HG03378 (cell line): Measurements from ENCODE around the gene GSN.
A peak's percentile ranks its signal among the peaks of the same experiment; 100 is the strongest.

ENCODE experiments used
- ATAC-seq: cut with Tn5 transposase; IDR thresholded peaks from one replicate; pipeline ENCODE4 v1.9.1; 2021; ENCODE audit warnings: mild to moderate bottlenecking, moderate library complexity; ENCODE audit not compliant: unreplicated experiment

Gene GSN

GRCh38 chr9:121348221-121348620, 80.3 kb downstream of the GSN start:
- ATAC-seq, result no peak

DNA sequence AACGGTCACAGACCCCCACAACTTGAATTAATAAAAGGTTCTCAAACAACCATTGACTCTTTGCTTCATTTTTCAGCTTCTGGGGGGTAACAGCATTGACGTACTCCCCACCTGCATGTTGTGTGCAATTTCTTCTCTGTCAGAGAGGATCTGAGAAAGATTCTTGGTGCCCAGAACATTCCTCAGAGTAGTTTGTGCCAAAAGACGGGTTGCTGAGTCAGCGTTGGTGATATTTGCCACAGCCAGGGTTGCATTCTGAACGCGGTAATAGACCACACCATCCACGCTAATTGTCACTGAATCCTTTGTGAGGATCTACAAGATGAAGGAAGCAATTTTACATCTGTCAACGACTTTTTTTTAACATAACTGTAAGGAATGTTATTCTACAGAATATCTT, 81.0 kb downstream of the GSN start:
- no peak for ATAC-seq

DNA sequence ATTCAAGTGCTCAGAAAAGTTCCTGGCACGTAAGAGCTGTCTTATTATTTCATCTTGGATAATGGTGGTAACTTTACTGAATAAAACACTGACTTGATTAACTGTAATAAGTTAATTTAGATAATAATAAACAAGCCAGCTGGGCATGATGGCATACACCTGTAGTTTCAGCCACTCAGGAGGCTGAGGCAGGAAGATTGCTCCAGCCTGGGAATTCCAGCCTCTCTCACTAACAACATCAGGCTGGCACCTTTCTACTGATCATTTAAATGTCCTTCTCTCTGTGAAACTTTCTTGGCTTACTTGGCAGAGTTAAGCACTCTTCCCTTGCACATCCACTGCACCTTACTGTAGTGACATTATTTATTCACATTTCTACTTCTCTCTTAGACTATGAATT, 82.1 kb downstream of the GSN start:
- ATAC-seq, result no peak

GRCh38 chr9:121350993-121351561, 83.1 kb downstream of the GSN start:
- no peak for ATAC-seq

DNA sequence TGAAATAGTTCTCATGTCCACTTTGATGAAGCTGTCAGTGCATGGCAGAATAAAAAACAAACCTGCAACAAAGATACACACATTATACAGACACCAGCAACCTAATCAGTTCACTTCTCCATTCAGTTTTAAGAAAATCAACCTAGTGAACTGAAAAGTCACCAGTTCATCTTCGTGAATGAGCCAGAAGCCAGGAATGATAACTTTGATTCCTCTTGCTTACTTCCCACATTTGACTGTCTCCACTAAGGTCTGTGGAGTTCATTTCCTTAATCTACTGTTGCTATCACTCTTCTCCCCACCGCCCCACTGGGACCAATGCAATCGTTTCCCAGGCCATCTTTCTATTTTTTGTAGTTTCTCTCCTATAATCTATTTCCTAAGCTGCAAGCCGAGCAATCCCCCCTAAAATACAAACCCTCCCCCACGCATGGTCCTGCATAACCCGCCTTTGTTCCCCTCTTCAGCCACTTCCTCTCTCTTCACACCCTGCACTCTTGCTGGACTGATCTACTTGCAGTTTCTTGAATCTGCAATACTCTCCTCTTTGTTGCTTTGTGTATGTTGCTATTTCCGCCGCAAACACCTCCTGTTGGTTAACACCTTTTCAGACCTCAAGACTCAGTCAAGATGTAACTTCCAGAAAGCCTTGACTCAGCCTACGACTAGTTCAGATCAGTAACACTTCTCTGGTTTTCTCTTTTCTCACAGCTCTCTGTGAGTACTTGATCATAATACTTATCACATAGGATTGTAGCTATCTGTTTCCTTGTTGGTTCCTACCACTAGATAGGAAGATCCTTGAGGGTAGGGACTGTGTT, 85.5 kb downstream of the GSN start:
- ATAC-seq, result peak; percentile 97

- ATAC-seq, result no peak
Observed at GRCh38 chr9:121354141-121354540, 86.2 kb downstream of the GSN start.

- no peak for ATAC-seq
Observed at GRCh38 chr9:121354762-121355161, 86.8 kb downstream of the GSN start.

GRCh38 chr9:121357011-121357410, 89.0 kb downstream of the GSN start:
- ATAC-seq, result no peak

DNA sequence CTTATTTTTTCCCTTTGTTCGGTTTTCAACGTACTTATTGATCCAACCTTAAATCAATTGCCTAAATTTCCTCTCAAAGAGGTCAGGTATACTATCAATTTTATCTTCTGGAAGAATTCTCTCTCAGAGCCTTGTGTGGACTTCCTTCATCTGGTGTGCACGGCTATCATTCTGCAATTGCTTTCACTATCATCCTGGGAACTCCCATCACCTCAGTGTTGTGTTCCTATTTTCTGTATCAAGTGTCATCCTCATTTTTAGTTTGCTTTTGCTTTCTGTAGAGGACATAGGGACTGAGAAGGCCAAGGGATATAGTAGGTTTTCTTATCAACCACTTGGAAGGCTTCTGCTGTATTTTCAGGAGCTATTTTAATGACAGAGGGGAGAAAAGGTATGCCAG, 90.8 kb downstream of the GSN start:
- peak; percentile 51 for ATAC-seq

DNA sequence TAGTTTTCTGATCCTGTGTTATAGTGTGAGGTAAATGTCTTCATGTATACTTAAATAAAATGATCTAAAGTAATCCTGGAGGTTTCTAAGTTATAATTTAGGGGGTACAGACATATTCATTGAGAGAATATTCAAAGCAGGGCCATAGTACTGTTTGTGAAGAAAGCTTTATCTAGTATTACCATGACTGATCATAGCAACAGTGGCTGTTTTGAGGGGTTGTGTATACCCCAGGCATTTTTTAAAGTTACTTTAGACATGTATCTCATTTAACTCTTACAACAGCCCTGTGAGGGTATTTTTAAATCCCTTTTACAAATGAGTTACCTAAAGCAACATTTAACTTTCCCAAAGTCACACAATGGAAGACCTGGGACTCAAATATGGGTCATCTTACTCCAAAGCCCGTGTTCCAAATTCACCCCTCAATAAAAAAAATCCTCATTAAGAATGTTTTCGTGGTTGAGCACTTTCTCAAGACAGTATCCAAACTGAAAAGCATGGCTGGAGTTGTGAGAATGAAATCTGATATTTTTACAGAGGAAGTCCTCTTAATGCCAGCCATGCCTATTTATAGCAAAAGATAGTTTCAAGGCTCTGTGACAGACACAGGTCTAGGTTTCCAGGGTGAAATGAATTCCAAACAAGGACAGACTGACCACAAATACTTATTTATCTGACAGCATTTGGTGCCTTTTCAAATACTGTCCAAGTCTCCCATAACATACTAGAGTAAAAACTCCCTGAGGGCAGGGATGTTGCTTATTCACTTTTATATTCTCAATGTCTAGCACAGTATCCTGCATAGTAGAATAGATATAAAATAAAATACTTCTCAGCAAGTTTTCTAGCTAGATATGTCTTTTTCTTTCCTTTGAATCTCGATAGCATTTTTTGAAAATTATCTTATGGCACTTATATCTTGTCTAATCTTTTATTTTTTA, 91.7 kb downstream of the GSN start:
- ATAC-seq, result no peak

DNA sequence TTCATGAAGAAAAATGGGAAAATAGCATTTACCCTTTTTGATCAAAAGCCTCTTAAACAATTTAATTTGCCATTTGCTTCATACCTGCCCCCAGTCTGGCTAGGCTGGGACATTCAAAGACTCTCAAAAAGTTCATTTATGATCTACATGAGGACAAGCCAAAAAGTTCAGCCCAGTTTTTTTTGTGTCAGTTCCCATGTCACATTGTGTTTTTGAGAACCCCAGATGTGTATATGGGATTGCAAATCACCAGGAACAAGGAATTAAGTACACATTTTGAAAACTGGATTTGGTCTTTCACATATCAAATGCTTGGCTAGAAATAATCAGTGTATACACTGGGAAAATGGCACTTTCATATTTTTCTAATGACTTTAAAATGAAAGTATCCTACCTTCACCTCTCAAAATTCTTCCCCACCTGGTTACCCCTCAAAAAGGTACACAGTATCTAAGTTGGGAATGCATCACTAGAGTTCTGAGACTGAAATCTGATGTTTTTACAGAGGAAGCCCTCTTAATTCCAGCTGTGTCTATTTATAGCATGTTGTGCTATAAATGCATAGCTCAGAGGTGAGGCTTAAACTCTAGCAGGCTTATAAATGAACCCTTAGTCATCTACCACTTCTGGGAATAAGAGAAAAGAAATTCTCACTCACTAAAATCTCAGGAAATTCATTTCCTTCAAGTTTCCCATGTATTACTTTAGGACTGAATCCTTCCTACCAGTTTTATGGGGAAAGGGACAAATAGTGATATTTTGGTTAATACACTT, 92.8 kb downstream of the GSN start:
- ATAC-seq, result no peak

DNA sequence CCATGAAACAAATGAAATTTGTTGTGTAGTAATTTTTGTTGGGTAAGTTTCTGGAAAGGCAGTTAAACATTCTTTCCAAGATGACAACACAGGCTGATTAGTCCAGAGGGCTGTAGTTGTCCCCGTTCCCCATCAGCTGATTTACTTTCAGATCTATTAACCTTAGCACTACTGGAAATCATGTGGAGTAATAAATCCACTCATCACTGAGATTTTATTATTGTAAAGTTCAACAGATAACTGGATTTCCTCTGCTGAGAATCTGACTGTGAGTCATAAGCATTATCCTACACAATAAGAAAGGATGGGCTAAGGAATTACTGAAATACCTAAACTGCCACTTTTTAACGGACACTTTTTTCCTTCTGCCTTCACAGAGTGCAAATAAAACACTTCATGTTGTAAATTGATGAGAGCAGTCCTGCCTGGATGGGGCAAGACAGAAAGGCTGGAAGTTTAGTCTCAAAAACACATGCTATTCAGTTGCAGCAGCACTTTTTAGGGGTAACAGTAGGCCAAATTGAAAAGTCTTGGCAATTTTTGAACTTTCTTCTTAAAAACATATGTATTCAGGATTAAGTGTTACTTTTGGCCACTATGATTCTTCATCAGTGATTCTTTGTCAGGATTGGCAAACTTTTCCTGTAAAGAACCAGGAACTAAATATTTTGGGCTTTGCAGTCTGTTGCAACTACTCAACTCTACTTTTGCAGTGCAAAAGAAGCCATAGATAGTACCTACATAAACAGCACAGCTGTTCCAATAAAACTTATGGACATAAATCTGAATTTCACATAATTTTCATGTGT, 95.1 kb downstream of the GSN start:
- no peak for ATAC-seq

GRCh38 chr9:121363622-121363961, 95.6 kb downstream of the GSN start:
- no peak for ATAC-seq

DNA sequence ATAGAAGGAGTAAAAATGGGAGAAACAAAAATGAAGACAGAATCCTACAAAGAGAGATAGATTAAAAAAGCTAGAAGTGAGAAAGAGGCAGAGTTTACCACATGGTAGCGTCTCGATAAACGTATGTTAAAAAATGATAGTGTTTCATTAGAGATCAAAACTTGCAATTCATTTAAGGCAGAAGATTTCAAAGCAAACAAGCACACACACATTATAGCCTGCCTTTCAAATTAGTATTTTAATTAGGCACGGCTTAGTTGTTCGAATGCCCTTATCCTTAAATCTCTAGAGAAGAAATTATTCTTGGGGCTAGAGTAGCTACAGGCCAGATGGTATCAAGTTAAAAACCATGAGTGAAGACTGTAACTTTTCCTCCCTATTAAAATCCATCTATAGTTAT, 96.1 kb downstream of the GSN start:
- ATAC-seq, result no peak

DNA sequence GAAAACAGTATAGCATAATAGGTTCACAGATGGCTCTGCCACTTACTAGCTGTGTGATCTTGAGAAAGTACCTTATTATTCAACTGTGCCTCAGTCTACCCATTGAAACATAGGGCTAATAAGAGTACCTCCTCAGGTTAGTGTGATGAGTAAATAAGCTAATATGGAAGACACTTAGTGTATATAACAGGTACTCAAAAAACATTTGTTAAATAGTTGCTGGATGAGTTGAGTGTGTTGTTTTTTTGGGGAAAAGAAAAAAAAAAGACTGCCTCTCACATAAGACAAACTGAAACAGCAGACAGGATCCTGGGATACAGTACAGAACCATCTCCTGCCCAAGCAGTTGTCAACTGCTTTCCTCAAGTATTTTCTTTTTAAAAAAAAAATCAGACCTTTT, 96.9 kb downstream of the GSN start:
- no peak for ATAC-seq

GRCh38 chr9:121365564-121365963, 97.6 kb downstream of the GSN start:
- ATAC-seq, result no peak

GRCh38 chr9:121366611-121367192, 98.7 kb downstream of the GSN start:
- ATAC-seq, result no peak

GRCh38 chr9:121367306-121368137, 99.6 kb downstream of the GSN start:
- no peak for ATAC-seq

DNA sequence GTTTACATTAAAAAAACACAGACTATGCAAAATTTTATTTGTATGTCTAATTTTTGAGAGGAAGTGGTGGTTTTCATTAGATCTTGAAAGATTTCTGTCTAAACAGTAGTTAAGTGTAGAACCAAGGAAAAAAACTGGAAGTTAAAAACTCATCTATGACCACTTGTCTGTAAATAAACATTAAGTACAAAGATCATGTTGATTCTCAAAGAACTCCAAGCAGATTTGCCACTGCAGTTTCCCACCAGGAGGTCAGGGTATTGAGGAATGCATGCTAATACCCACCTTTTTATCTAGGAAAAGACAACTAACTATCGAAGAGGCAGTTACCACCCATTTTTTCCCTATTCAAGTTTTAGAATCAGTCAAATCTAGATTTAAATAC, 100.2 kb downstream of the GSN start:
- no peak for ATAC-seq
